ENCODE measurements around the gene AGPAT2. TPM values are rescaled to one million over a fixed set of nuclear protein-coding genes. Genes with fewer than 3 reads are reported as not detected.
"Not testable (repeated sequence)": the region's sequence is repeated elsewhere in the genome, so short reads cannot be mapped to it uniquely, and the experiment has no call there.

The AGPAT2 gene
- total RNA-seq, 2 donors from 2014 or later: 154 TPM

GRCh38 chr9:136709454-136710109 is 22.3 kb upstream of the AGPAT2 start:
- DNase-seq: no peak
- ATAC-seq: no peak
- intact Hi-C loops (cut with DNase I): no loop called here

- ATAC-seq: no peak
- intact Hi-C loops (cut with DNase I): no loop called here
- DNase-seq: no peak
Observed at GRCh38 chr9:136707849-136708517, 20.7 kb upstream of the AGPAT2 start.

DNA sequence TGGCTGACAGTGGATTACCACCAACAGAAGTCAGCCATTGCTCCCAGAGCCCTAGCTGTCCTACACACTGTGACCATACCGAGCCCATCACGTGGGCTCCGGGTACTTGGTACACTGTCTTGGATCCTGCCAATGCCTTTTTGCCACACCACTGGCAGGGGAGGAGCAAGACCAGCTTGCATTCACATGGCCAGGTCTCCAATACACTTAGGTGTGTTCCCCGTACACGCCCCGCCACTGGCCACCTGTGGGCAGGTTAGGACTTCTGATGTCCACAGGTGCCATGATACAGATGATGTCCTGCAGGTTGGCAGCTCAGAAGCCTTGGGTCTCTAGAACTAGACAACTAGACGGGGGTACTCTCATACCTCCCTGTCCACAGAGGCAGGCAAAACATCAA is 19.8 kb upstream of the AGPAT2 start:
- ATAC-seq: no peak
- DNase-seq: no peak
- intact Hi-C loops (cut with DNase I): no loop called here

DNA sequence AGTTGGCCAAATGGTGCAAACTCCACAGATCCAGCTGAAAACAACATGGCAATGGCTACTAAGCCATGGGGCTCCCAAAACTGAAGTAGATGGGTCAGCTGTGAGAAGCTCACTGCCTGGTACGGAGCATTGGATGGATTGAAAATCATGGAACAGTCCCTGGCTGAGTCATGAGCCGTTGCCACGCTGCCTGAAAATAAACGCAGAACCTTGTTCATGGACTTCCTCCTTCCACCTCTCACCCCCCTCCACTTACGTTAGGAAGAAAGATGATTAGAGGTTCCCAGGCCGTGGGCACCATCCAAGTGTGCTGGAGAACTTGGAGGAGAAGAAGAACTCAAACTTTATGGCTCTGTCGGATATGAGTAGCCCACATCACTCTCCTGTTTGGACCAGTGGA is 18.3 kb upstream of the AGPAT2 start:
- intact Hi-C loops (cut with DNase I): no loop called here
- ATAC-seq (no peak), DNase-seq (no peak)

GRCh38 chr9:136704741-136705140 is 17.5 kb upstream of the AGPAT2 start:
- intact Hi-C loops (cut with DNase I); ATAC-seq; DNase-seq: not testable (repeated sequence)

DNA sequence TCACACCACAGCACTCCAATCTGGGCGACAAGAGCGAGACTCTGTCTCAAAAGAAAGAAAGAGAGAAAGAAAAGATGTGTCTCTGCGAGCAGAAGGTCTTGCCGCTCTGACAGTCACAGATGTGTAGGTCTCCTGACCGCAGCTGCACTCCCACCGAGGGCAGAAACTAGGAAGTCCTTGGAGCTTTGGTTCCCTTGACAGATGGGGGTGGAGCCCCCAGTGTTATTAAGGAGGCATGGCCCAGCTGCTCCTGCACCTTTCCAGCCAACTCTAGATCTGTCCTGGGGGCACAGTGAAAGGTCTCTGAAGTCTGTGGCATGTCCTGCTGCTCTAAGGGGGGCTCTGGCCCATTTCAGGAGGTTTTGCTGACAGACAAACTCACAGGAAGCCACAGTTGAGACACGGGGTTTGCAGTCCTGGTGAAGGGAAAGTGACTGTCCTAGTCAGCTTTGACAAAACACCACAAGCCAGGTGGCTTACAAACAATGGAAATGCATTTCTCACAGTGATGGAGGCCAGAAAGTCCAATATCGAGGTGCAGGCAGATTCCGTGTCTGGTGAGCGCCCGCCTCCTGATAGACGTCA is 16.1 kb upstream of the AGPAT2 start:
- no peak for ATAC-seq
- intact Hi-C loops (cut with DNase I): no loop called here
- DNase-seq: no peak

- DNase-seq: no peak
- intact Hi-C loops (cut with DNase I): no loop called here
- no peak for ATAC-seq
Observed at GRCh38 chr9:136701668-136702053, 14.4 kb upstream of the AGPAT2 start.

GRCh38 chr9:136700959-136701667 is 13.9 kb upstream of the AGPAT2 start:
- ATAC-seq (peak in 1 of 2 donors; percentile 8), DNase-seq (no peak)
- intact Hi-C loops (cut with DNase I): no loop called here

DNA sequence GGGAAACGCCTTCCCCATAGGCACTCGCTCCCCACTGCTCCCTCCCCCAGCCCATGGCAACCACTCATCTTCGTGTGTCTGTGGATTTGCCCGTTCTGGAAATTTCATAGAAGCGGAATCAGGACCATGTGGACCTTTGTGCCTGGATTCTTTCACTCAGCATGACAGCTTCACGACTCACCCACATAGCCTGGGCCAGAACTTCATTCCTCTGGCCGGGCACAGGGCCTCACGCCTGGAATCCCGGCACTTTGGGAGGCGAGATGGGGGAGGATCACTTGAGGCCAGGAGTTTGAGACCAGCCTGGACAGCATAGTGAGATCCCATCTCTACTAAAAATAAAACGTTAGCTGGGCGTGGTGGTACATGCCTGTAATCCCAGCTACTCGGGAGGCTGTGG is 13.0 kb upstream of the AGPAT2 start:
- ATAC-seq (no peak), DNase-seq (no peak)
- intact Hi-C loops (cut with DNase I): no loop called here

- ATAC-seq (no peak), DNase-seq (no peak)
- intact Hi-C loops (cut with DNase I): loop anchor here in 1 of 2 donors (10.0 kb wide), 1 partner anchor 54 kb away; no protein-coding TSS in a partner anchor
Observed at GRCh38 chr9:136698635-136699246, 11.5 kb upstream of the AGPAT2 start.

DNA sequence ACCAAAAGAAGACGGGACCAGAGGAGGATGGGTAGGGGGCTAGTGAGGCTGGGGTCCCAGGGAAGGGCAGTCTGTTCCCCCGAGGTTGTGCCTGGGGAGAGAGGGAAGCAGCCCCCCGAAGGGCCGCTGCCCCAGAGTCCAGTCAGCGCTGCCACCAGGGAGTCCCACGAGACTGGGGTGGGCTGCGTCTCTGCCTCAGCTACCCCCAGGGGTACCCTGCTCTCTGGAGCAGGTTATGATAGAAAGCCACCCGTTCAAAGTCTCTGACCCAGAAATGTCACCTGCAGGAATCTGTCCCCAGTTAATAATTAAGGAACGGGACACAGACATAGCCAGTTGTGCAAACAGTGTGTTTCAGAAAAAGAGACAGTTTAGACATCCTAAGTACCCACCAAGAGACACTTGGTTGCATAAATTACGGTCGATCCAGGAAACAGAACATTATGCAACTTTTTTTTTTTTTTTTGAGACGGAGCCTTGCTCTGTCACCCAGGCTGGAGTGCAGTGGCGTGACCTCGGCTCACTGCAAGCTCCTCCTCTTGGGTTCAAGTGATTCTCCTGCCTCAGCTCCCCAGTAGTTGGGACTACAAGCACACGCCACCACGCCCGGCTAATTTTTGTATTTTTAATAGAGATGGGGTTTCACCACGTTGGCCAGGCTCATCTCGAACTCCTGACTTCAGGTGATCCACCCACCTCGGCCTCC is 10.7 kb upstream of the AGPAT2 start:
- ATAC-seq: peak in 1 of 2 donors; percentile 19
- intact Hi-C loops (cut with DNase I): loop anchor here in 1 of 2 donors (10.0 kb wide), 1 partner anchor 53 kb away; no protein-coding TSS in a partner anchor

DNA sequence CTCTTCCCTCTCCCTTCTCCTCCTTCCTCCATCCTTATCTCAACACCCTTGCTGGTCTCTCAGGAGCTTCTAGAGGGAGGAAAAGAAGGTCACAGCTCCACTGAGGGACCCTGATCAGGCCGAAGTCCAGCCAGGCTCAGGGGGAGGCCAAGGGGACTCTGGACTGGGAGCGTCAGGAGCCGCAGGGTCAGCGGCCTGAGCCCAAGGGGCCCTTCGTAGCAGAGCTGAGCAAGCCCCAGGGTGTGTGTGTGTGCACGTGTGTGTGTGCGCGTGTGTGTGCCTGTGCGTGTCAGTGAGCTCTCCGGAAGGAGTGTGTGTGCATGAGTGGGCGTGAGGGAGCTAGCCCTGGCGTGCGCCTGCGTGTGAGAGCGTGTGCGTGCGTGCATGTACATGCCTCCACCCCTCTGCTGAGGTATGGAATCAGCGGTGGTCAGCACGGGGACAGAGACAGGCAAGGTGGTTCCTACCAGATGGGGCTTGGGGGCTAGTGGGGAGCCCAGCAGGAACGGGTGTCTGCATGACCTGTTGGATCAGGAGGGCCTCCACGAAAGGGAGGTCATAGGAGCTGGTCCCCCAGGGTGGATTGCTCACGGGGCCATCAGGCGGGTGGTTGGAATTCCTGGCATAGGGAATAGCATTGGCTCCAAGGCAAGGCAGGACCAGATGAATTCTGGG is 10.0 kb upstream of the AGPAT2 start:
- DNase-seq: no peak
- no peak for ATAC-seq
- intact Hi-C loops (cut with DNase I): loop anchor here in 1 of 2 donors (10.0 kb wide), 1 partner anchor 52 kb away; no protein-coding TSS in a partner anchor

More for the DNA sequence above, 10.7 kb upstream of the AGPAT2 start:
- DNase-seq: no peak

- ATAC-seq: no peak
- DNase-seq: no peak
- intact Hi-C loops (cut with DNase I): loop anchor here in 1 of 2 donors (10.0 kb wide), 1 partner anchor 52 kb away; no protein-coding TSS in a partner anchor
Observed at GRCh38 chr9:136696502-136696901, 9.2 kb upstream of the AGPAT2 start.

- ATAC-seq (no peak), DNase-seq (peak; percentile 27)
- intact Hi-C loops (cut with DNase I): loop anchor here in 1 of 2 donors (10.0 kb wide), 1 partner anchor 51 kb away; no protein-coding TSS in a partner anchor
Observed at GRCh38 chr9:136695955-136696354, 8.7 kb upstream of the AGPAT2 start.

- DNase-seq (no peak), ATAC-seq (peak in 1 of 2 donors; percentile 14)
- intact Hi-C loops (cut with DNase I): loop anchor here in 1 of 2 donors (10.0 kb wide), 1 partner anchor 51 kb away; no protein-coding TSS in a partner anchor
Observed at GRCh38 chr9:136695435-136695895, 8.2 kb upstream of the AGPAT2 start.

DNA sequence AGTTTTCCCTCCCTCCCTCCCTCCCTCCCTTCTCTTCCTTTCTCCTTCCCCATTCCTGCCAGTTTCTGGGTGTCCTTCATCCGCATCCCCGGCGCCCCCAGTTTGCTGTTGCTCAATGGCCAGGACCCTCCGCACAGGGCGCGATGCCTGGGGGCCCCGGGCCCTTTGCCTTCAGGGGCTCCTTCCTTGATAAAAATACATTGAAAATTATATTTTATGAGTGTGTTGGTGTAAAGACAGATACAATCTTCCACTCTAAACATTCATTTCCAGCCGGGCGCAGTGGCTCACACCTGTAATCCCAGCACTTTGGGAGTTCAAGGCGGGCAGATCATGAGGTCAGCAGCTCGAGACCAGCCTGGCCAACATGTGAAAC is 7.6 kb upstream of the AGPAT2 start:
- no peak for DNase-seq
- ATAC-seq: no peak
- intact Hi-C loops (cut with DNase I): loop anchor here (5.0 to 10.0 kb wide), 2 partner anchors 48 to 50 kb away; no protein-coding TSS in a partner anchor

- intact Hi-C loops (cut with DNase I): loop anchor here (5.0 to 10.0 kb wide), 2 partner anchors 47 to 50 kb away; no protein-coding TSS in a partner anchor
- ATAC-seq: peak; percentile 35 to 60
- DNase-seq: peak; percentile 72
Observed at GRCh38 chr9:136694163-136694871, 7.1 kb upstream of the AGPAT2 start.

All from left cardiac atrium (tissue), 4 donors.